Smooth muscle cell (in vitro differentiated cells): Measurements from ENCODE around the gene FOXL3. TPM values are rescaled to one million over a fixed set of nuclear protein-coding genes. Genes with fewer than 3 reads are reported as not detected.

ENCODE experiments used
- DNase-seq: peaks from one replicate; lab custom pipeline; 2025; ENCODE audit not compliant: unreplicated experiment; lab: John Stamatoyannopoulos, UW
- H2AFZ ChIP-seq: fragments of 200-600 bp; sonication (generic); 2 replicates; pipeline ENCODE4 v1.6.0; 2016; ENCODE audit warnings: antibody characterized with exemption, low read depth, mild to moderate bottlenecking
- H3F3A ChIP-seq: fragments of 200-600 bp; sonication (generic); 2 replicates; pipeline ENCODE4 v1.6.0; 2017; ENCODE audit warnings: antibody characterized with exemption, low read depth
- H3K27ac ChIP-seq: fragments of 200-600 bp; sonication (generic); 2 replicates; pipeline ENCODE4 v1.5.1; 2016; ENCODE audit warnings: low read depth, mild to moderate bottlenecking
- H3K27me3 ChIP-seq: fragments of 200-600 bp; sonication (generic); 2 replicates; pipeline ENCODE4 v1.6.1; 2016; ENCODE audit warnings: low read depth, mild to moderate bottlenecking
- H3K36me3 ChIP-seq: fragments of 200-600 bp; sonication (generic); 2 replicates; pipeline ENCODE4 v1.5.1; 2016; ENCODE audit warnings: low read depth
- H3K4me1 ChIP-seq: fragments of 200-600 bp; sonication (generic); 2 replicates; pipeline ENCODE4 v1.5.1; 2016; ENCODE audit warnings: low read depth
- H3K4me2 ChIP-seq: fragments of 200-600 bp; sonication (generic); 2 replicates; pipeline ENCODE4 v1.6.0; 2016; ENCODE audit warnings: mild to moderate bottlenecking
- H3K4me3 ChIP-seq: fragments of 200-600 bp; sonication (generic); 2 replicates; pipeline ENCODE4 v1.5.1; 2016; ENCODE audit warnings: mild to moderate bottlenecking
- H3K79me2 ChIP-seq: fragments of 200-600 bp; sonication (generic); 2 replicates; pipeline ENCODE4 v1.6.0; 2016; ENCODE audit warnings: low read depth, mild to moderate bottlenecking
- H3K9ac ChIP-seq: fragments of 200-600 bp; sonication (generic); 2 replicates; pipeline ENCODE4 v1.6.0; 2016; ENCODE audit warnings: low read depth
- H3K9me3 ChIP-seq: fragments of 200-600 bp; sonication (generic); replicated peaks from 2 replicates; pipeline ENCODE4 v1.5.1; 2016; ENCODE audit warnings: low read depth
- H4K20me1 ChIP-seq: fragments of 200-600 bp; sonication (generic); 2 replicates; pipeline ENCODE4 v1.6.0; 2016; ENCODE audit warnings: low read depth
- WGBS: methylation state at CpG from one replicate; pipeline ENCODE4 v1.1.7; 2016; ENCODE audit warnings: low lambda C conversion rate; 5-methylcytosine and 5-hydroxymethylcytosine counted together
- polyA plus RNA-seq: library from polyadenylated mRNA; unstranded; fragments of >200 nt; fragmentation: Nextera tagmentation; extraction: Ambion mirVana; gene quantifications from 2 replicates; pipeline ENCODE4 v1.2.1, GENCODE V29; 2016
- total RNA-seq: library from RNA; depleted of rRNA; stranded (reverse); fragments of >200 nt; gene quantifications from 2 replicates; pipeline ENCODE4 v1.2.3, GENCODE V29; 2014
- TF ChIP-seq, protein P1 (sequence below): fragments of 200-600 bp; sonication (generic); IDR thresholded peaks from 2 replicates; pipeline ENCODE4 v1.5.1; 2017; ENCODE audit warnings: borderline replicate concordance, mild to moderate bottlenecking, antibody characterized with exemption; ENCODE audit not compliant: insufficient read depth, poor library complexity, severe bottlenecking

Gene FOXL3
- total and polyA plus RNA-seq, 2 experiments from 2014 or later: not detected

DNA sequence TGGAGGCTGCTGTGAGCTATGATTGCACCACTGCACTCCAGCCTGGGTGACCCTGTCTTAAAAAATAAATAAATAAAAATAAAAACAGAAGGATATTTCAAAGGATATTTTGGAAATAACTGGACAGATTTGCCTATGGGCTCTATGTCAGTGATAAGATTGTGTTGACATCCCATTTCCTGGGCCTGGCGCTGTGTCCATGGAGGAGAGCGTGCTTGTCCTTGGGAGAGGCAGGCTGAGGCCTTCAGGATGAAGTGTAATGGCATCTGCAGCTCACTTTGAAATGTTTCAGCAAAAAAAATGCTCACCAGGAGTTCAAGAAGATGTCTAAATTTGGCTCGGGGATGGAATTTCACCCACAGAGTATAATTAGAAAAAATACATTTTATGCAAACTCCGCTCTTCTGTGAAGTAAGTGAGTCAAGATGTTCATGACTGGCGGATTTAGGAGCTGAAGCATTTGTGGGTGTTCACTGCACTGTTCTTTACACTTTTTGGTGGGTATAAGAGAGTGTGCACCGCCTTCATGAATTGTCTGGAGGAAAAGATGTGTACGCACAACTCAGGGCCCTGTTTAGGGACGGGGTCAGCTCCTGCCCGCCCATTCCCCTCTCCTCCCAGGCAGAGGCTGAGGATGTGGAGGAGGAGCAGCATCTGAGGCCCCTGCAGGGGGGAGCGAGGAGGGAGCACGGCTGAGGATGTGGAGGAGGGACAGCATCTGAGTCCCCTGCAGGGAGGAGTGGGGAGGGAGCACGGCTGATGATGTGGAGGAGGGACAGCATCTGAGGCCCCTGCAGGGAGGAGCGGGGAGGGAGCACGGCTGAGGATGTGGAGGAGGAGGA lies 18.5 kb upstream of the FOXL3 start:
- WGBS: 94% methylated on average over 12 of the region's 14 CpGs
- TF ChIP-seq, protein P1, sequence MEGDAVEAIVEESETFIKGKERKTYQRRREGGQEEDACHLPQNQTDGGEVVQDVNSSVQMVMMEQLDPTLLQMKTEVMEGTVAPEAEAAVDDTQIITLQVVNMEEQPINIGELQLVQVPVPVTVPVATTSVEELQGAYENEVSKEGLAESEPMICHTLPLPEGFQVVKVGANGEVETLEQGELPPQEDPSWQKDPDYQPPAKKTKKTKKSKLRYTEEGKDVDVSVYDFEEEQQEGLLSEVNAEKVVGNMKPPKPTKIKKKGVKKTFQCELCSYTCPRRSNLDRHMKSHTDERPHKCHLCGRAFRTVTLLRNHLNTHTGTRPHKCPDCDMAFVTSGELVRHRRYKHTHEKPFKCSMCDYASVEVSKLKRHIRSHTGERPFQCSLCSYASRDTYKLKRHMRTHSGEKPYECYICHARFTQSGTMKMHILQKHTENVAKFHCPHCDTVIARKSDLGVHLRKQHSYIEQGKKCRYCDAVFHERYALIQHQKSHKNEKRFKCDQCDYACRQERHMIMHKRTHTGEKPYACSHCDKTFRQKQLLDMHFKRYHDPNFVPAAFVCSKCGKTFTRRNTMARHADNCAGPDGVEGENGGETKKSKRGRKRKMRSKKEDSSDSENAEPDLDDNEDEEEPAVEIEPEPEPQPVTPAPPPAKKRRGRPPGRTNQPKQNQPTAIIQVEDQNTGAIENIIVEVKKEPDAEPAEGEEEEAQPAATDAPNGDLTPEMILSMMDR: no peak
- Histone ChIP-seq H3K79me2 (no peaks in the 10 kb centered on the region), H3F3A (no peaks in the 10 kb centered on the region), H3K36me3 (no peaks in the 10 kb centered on the region), H3K4me1 (no peaks in the 10 kb centered on the region), H3K27ac (no peak overlapping the region), H4K20me1 (no peaks in the 10 kb centered on the region), H3K27me3 (no peaks in the 10 kb centered on the region), H2AFZ (no peak overlapping the region), H3K9me3 (no peaks in the 10 kb centered on the region), H3K4me2 (no peak overlapping the region), H3K9ac (no peak overlapping the region), H3K4me3 (no peak overlapping the region)
- no peak for DNase-seq

DNA sequence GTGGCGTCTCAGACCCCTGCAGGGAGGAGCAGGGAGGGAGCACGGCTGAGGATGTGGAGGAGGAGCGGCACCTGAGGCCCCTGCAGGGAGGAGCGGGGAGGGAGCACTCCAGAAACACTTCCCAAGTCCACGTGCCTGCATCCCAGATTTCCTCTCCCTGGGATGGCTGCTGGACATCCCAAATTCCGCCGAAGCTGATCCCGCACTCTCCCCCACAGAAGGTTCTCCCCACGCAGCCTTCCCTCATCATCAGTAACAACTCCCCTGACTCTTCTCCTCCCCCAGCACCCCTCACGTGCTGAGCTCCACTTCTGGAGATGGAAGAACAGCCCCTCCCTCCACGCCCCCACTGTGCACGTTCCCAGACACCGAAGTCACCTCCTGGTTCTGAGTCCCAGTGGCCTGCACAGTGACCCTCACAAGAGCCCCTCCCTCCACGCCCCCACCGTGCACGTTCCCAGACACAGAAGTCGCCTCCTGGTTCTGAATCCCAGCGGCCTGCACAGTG lies 17.8 kb upstream of the FOXL3 start:
- Histone ChIP-seq H3K4me3 (no peak overlapping the region), H2AFZ (no peak overlapping the region), H3K27me3 (no peaks in the 10 kb centered on the region), H3K27ac (no peak overlapping the region), H3K4me1 (no peaks in the 10 kb centered on the region), H3K9me3 (peaks cover 1% of the 10 kb centered on the region), H3K9ac (no peak overlapping the region), H3F3A (no peaks in the 10 kb centered on the region), H4K20me1 (no peaks in the 10 kb centered on the region), H3K36me3 (no peaks in the 10 kb centered on the region), H3K4me2 (no peak overlapping the region), H3K79me2 (no peaks in the 10 kb centered on the region)
- WGBS: 94% methylated on average over 14 of the region's 18 CpGs
- DNase-seq: no peak
- TF ChIP-seq, protein P1: no peak

DNA sequence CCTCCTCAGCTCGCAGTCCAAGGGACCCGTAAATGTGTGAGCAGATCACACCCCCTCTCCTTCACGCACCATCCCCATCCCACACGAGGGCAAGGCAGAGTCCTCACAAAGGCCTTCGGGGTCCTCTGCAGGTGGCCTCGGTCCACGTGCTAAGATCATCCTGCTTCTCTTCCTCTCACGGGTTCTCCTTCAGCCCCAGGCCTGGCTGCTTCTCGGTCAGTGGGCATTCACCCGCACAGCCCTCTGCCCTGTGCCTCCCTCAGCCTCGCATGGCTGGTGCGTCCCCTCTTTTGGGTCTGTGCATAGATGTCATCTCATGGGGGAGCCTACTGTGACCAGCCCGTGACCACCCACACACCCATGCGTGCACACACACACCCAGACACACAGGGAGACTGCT lies 17.3 kb upstream of the FOXL3 start:
- no peaks in the 10 kb centered on the region for H4K20me1 ChIP-seq
- no peak overlapping the region for H3K4me2 ChIP-seq
- H3K4me1 ChIP-seq: no peaks in the 10 kb centered on the region
- H3K9ac ChIP-seq: no peak overlapping the region
- peaks cover 3% of the 10 kb centered on the region for H3K9me3 ChIP-seq
- TF ChIP-seq, protein P1: no peak
- H3K27me3 ChIP-seq: no peaks in the 10 kb centered on the region
- H3K4me3 ChIP-seq: no peak overlapping the region
- H3F3A ChIP-seq: no peaks in the 10 kb centered on the region
- H3K36me3 ChIP-seq: no peaks in the 10 kb centered on the region
- WGBS: 81% methylated on average over 14 of the region's 14 CpGs
- no peak for DNase-seq
- no peak overlapping the region for H3K27ac ChIP-seq
- H3K79me2 ChIP-seq: no peaks in the 10 kb centered on the region
- no peak overlapping the region for H2AFZ ChIP-seq
